HT1080 (cell line): ENCODE measurements around the gene CDH15. TPM values are rescaled to one million over a fixed set of nuclear protein-coding genes. Genes with fewer than 3 reads are reported as not detected.
A peak's percentile ranks its signal among the peaks of the same experiment; 100 is the strongest.
"Not testable (repeated sequence)": the region's sequence is repeated elsewhere in the genome, so short reads cannot be mapped to it uniquely, and the experiment has no call there.

ENCODE experiments used
- DNase-seq: peaks from one replicate; pipeline ENCODE4 v3.0.0-alpha.2; 2015; ENCODE audit warnings: low read depth
- total RNA-seq: library from RNA; depleted of rRNA; stranded (reverse); fragments of >200 nt; shearing (Covaris generic); gene quantifications from 2 replicates; pipeline ENCODE4 v1.2.3, GENCODE V29; 2014

Gene CDH15
- total RNA-seq, 1 experiment from 2014 or later, result not detected

DNA sequence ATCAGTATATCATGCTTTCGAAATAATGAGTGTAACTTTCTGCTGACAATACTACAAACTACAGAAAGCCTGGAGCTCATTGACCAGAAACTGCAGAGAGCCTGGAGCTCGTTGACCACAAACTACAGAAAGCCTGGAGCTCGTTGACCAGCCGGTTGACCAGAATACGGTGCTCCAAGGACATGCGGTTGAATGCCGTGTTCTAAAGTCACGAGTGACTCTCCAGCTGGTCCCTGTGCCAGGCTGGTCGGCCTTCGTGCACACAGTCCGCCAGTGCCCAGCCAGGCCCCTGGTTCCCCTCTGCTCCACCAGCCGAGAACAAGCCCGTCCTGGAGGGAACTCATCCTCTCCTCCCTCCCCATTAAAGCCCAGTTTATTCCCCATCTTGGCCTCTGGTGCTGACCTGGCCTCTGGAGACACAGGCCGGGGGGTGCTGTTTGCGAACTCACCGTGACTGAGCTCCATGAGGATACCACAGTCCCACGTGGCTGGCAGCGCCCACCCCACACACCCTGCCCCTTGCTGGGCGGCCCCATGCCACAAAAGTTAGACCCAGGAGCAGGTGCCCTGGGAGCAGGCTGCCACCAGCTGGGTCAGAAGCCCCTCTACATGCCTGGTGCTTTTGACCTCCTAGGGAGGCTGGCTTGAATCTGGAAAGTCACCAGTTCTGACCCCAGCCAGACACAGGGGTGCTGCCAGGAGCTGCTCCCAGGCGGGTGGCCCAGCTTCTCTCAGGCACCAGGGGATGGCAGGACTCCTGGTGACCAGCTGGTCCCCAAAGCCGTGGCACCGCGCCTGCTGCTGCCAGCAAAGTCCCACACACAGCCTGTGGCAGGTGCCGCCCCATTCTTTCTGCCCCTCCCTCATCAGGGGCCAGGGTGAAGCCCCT, 15.5 kb upstream of the CDH15 start:
- no peak for DNase-seq

DNA sequence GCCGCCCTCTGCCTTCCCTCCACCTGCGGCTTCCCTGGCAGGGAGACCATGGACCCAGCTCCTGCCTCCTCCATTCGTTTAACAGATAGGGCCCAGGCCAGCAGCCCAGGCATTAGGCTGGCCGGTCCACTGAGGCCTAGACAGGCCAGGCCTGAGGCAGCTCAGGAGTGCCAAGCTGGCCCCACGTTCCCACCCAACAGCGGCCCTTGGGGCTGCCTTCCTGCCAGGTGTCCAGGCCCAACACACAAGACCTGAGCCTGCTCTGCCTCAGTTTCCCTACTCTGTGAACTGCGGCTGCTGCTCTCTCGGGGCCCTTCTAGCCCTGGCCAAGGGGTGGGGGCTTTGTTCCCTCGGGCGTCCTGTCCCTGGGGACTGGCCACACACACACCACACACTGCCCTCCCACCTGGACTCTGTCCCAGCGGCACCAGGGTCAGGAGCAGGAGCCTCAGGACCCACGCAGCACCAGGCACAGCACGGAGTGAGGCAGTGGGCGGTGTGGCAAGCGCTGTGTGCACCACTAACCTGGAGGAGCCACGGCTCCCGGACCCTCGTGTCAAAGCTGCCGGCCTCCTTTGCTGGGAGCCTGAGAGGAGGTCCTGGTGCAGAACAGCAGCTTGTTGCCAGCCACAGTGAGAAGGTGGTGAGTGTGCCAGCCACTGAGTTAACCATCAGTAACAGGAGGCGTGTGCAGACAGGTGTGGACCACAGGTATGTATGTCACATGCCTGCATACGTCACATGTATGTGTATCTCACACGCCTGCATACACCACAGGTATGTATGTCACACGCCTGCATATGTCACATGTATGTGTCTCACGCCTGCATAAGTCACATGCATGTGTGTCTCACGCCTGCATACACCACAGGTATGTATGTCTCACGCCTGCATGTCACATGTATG, 14.6 kb upstream of the CDH15 start:
- no peak for DNase-seq

DNA sequence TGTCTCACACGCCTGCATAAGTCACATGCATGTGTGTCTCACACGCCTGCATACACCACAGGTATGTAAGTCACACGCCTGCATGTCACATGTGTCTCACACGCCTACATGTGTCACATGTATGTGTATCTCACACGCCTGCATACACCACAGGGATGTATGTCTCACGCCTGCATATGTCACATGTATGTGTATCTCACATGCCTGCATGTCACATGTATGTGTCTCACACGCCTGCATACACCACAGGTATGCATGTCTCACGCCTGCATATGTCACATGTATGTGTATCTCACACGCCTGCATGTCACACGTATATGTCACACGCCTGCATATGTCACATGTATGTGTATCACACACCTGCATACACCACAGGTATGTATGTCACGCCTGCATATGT, 13.8 kb upstream of the CDH15 start:
- no peak for DNase-seq

DNA sequence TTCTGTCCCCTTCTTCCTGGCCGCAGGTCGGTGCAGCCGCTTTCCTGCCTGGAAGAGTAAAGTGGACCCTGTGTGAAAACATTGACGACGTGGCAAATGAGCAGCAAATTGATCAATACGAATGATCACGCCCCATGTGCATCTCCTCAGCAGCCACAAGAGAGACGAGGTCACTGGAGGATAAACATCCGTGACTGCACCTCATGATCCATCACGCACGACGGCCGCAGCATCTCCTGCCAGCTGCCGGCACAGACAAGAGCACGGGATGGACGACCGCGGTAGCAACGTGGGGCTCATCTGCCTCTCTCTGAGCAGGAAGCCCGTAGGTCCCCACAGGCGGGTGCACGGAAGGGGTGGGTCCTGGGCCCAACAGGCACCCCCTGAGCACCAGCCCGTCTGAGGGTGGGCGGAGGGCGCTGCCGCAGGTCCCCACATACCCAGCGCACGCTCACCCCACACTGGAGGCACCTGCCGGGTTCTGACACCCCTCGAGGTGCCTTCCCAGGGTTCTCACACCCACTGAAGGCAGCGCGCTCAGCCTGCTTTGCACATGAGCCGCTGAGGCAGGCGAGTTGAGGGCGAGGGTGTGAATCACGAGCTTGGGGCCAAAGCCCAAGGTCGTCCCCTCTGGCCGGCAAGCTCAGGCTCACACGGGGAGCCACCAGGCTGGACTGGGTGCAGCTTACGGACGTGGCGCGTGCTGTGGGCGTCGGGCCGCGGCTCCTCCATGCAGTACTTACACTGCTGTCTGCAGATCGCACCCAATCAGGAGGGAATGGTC, 12.3 kb upstream of the CDH15 start:
- DNase-seq, result no peak

DNA sequence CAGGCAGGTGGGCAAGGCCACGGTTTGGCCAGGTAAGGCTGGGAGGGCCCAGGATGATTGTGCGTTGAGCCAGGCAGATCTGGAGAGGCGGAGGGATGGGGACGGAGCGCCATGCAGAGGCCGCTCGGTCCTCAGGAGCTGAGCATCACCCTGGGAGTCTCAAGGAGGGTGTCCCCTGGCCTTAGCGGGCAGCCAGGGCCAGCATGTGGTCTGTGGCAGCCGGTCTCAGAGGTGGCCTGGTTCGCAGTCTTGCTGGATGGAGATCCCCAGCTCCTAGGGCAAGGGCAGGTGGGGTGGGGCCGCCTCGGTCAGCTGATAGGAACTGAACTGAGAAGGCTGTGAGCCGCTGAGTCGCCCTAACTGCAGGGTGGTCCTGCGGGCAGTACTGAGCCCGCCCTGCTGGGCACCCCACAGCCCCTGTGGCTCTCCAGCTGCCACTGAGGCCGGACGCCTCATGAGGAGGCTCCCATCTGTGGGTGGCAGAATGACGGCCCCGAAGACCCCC, 11.6 kb upstream of the CDH15 start:
- no peak for DNase-seq

DNA sequence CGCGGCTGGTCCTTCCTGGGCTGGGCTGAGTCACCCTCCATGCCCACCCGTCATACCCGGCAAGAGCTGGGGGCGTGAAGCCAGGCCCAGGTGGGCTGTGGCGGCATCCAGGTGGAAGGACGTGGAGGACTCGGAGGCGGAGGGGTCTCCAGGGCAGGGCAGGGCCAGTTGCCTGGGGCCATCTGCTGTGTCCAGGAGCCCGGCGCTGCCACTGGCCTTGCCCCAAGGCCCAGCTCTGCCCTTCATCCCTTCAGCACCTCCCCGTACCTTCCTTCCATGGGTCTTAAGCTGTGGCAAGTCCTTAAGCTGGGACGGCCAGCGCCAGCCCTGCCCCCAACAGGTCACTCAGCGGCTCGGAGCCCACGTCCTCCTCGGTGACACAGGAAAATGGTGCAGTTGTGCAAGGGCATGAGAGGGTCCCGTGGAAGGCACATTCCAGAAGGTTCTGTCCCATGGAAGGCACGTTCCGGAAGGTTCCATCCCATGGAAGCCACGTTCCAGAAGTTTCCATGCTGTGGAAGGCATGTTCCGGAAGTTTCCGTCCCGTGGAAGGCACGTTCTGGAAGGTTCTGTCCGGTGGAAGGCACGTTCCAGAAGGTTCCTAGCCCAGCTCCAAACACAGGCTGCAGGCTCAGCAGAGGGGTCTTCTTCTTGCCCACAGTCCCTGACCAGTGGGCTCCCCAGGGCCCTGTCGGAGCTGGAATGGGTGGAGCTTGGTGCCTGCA, 10.4 kb upstream of the CDH15 start:
- no peak for DNase-seq

DNA sequence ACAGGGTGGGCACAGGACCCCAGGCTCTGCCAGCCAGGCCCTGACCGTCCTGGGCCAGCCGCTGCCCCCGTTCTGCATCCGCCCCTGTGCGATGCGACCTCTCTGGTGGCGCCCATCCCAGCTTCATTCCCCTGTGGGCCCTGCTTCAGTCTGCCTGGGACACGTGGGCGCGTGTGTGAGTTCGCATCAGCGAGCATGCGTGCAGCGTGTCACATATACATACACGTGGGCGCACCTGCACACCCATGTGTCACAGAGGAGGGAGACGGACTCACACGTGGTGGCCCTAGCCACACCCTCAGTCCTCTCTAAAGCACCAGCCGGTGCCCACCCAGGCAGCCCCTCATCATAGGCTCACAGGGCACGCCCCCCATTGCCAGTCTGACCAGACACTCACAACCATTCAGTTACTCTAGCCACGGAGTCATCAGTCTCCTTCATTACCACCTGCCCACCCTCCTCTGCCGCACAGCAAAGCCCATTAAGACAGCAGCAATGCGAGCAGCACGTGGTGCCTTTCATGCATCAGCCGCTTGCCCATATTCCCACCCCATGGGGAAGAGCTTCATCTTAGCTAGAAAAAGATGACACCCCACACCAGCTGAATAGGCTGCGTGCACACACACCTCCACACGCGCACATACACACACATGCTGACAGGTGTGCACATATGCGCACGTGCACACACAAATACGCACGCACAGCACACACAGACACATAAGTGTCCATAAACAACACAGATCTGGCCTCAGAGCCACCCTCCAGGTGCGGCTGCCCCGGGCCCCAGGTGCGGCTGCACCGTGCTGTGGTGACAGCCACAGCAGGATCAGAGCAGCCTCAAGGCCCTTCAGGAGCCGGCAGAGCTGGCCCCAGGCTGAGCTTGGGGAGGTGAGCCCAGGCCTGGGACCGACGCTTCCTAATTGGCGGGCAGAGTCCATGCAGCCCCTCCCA, 9.5 kb upstream of the CDH15 start:
- no peak for DNase-seq

DNA sequence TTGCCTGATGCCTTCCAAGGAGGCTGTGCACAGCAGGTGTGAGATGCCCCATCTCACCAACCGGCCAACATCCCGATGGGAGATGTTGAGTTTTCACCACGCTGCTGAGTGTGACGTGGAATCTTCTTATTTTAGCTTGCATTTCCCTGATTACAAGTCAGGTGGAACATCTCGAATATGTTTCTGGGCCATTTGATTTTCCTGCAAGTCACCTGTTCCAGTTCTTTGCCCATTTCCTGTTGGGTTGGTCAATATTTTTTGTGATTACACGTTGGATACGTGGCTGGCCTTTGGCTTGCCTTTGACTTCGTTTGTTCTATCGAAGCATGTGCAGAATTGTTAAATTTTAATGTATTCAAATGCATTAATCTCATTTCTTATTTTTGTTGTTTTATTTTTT, 8.3 kb upstream of the CDH15 start:
- DNase-seq, result no peak

DNA sequence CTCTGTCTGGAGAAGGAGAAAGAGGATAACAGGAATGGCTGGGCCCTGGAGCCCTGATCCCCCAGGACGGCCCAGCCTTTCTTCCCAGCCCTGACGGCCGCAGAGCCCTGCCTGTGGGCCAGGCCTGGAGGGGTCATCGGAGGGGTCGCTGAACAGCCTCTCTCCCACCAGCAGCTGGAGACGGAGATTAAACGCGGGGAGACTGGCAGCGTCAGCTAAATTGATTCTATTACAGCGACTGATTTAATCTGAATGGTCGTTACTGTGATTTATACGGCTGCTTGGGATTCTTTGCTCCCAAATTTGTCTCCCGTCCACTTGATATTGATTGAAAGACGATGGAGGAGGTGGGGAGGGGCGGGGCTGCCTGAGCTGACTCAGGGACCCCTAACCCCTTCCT, 7.1 kb upstream of the CDH15 start:
- DNase-seq, result no peak

DNA sequence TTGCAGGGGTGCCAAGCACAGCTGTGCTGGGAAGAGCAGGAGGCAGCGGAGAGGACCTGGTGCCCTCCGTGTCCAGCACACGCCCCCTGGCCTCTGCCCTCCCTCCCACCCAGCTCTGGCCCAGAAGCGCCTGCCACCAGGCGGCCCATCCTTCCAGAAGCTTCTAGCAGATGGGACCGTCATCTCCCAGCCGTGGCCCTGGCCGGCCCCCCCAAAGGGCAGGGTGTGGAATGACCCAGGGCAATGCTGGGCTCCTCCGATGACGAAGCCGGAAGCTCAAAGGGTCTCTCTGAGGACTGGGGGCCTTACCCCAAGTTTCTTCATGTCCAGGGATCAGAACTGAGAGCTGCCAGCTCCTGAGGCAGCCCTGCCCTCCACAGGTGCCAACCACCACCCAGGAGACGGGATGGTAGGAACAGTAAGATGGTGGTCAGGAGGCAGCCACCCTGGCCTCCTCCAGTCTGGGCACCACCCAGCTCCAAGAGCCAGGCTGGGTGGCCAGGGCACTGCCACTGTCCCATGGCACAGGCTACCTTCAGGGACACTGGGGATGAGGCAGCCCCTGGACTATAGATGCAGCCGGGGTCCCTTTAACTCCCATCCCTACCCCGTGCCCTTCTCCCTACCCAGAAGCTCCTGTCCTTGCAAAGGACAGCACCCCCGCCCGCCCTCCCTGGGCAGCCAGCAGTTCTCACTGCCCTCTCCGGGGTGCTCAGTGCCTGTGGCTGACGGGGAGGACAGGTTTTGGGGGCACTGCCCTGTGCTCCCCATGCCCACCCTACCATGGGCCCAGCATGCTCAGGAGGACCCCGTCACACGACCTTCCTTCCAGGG, 6.5 kb upstream of the CDH15 start:
- no peak for DNase-seq

DNA sequence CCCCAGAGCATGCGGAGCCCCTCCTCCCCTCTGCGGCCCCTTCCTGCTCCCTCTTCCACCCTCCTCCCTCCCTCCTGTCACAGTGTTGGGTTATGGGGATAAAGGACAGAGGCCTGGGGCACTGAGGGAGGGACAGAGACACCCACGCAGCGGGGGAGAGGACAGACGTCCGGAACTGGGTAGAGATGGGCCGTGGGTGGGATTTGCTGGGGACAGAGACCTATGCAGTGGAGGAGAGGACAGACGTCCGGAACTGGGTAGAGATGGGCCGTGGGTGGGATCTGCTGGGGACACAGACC, 5.9 kb upstream of the CDH15 start:
- not testable (repeated sequence) for DNase-seq

DNA sequence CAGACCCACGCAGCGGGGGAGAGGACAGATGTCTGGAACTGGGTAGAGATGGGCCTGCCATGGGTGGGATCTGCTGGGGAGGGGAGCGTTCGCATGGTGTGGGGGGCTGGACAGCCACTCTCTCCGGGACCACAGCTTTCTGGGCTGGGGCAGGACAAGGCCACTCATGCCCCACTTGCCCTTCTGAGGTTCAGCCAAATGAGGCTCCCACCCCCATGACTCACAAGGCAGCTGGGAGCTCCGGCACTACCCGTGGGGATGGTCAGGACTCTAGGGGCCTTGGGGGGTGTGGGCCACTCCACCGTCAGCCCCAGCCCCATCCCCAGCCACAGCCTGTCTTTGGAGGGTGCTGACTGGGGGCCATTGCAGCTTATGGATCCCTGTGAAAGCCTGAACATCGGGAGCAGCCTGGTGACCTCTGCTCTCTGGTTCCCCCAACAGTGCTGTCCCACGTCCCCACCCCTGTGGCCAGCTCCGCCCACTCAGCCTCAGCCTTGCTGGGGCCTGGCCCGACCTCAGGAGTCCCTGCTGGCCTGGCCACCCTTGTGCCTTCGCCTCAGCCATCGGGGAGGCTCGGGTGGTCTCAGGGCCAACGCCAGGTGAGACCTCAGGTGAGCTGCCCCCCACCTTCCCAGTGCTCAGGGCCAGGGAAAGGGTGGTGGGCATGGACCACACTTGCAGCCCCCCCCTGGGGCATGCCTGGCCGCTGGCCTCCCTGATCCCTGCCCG, 4.7 kb upstream of the CDH15 start:
- no peak for DNase-seq

DNA sequence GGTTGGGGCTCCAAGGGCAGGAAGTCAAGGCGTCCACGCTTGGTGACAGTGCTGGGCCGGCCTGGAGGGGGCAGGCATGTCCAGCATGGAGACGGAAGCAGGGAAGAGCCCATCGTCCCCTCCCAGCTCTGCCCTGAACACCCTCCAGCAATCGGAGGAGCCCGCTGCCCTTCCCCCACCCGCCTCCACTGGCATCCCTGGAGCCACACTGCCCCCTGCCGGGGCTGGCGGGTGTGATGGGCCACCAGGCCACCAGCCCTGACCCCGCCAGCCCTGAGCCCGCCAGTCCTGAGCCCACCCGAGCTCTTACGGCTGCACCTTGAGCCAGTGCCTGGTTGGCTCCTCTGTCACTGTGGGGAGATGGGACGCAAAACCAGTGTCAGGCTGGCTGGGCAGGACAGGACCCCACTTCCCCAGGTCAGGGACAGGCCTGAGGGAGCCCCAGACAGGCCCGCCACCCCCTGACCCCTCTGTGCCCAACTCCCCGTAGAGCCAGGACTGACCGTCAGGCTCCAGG, 4.1 kb upstream of the CDH15 start:
- DNase-seq, result peak; percentile 80

DNA sequence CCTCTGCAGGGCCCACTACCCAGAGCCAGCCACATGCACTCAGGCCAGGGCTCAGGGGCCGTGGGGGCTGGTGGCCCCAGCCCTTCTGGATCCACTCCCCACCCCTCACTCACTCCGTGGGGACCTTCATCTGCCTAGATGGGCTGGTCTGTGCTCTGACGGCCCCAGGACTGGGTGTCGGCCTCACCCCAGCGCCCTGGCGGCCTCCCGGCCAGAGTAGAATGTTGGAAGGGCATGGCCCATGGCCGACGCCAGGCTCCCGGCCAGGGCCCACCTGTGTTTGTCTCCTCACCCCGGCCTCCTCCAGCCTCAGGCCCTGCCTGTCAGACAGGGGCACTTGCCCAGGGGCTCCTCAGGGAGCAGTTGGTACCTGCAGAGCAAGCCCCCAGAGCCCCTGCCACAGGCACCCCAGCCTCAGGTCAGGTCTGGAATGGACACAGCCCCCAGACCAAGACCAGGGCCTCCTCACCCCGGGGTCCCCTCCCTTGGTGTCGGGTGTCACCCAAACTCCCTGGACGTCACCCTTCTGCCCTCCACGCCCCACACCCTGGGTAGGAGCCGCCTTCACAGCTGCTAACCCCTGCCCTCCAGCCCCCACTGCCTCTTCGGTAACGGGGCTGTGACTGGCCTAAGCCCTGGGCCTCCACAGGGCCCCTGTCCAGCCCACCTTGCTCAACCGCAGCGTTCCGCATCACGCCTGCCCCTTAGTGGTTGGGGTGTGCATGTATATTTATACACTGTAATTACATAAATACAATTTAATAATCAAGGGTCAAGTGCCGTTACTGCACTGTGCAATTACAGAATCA, 3.0 kb upstream of the CDH15 start:
- DNase-seq, result no peak

DNA sequence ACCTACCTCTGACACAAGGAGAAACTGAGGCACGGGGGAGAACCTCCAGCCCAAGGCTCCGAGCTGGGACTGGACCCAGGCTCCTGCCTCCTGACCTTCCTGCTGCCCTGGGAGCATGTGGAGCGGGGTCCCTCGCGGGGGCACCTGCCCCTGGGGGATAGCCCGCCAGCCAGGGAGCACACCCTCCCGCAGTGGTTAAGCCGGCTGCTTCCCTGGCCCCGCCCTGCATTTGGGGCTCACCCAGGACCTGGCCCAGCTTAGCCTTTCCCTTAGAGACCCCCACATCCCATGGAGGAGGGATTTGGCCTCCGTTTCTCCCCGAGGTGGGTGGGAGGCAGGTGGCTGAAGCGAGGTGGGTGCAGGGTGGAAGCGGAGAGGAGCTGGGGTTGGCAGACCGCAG, 1.8 kb upstream of the CDH15 start:
- no peak for DNase-seq

DNA sequence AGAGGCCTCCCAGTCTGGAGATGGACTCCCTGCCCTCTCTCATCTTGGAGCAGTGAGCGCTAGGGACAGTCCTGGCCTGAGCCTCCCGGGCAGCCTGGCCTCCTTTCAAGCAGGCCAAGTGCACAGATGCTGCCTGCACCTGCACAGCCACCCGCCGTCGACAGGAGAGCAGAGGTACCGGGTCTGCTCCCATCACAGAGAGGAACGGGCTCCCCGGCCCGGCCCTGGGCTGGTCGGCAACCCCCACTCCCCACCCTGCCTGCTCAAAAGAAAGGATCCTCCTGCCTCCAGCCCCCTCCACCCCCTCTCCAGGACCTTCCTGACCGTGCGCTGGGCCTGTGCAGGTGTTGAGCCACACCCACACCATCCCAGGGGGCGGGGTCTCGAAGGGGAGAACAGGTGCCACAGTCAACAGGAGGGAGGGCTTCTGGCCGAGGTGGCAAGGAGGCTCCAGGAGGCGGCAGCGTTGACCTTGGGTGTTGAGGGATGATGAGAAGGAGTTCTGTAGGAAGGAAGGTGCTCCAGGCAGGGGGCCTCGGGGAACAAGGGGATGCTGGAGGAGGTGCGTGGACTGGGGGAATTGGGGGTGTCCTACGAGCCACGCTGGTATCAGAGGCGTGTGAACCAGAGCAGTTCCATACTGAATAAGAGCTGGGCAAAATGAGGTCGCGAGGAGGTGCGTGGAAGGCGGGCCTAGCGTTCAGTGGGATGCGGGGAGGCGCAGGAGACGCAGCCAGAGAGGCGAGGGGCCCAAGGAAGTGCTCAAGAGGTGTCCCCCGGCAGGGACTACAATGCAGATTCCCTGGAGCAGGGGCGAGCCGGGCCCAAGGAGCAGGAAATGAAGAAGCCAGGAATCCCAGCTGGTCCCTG, 967 bp upstream of the CDH15 start:
- no peak for DNase-seq
